Stimulated activated memory B cell treated with anti-CD40 and anti-IgM and Interleukin-4, amounts not matched to agents 10 μg/mL and 1 μg/mL and 100 μg/mL, for 72 hours (primary cell): ENCODE data around the gene CYP27B1.
"Not testable (repeated sequence)": the region's sequence is repeated elsewhere in the genome, so short reads cannot be mapped to it uniquely, and the experiment has no call there.

ENCODE experiments used
- ATAC-seq: fragments of 150-1000 bp; cut with Tn5 transposase; 2 replicates; pipeline ENCODE4 v1.10.0; 2021
- H3K27ac Mint-ChIP-seq: one replicate; pipeline ENCODE4 v1.8.0; 2022; ENCODE audit warnings: mild to moderate bottlenecking, mixed read lengths
- H3K27me3 Mint-ChIP-seq: one replicate; pipeline ENCODE4 v1.8.0; 2022; ENCODE audit warnings: mixed read lengths
- H3K36me3 Mint-ChIP-seq: one replicate; pipeline ENCODE4 v1.8.0; 2022; ENCODE audit warnings: mixed read lengths
- H3K4me1 Mint-ChIP-seq: one replicate; pipeline ENCODE4 v1.8.0; 2022; ENCODE audit warnings: mixed read lengths
- H3K4me3 Mint-ChIP-seq: one replicate; pipeline ENCODE4 v1.8.0; 2022; ENCODE audit warnings: mild to moderate bottlenecking, moderate library complexity, mixed read lengths
- H3K9me3 Mint-ChIP-seq: one replicate; pipeline ENCODE4 v1.8.0; 2022; ENCODE audit warnings: mixed read lengths

CYP27B1 gene

DNA sequence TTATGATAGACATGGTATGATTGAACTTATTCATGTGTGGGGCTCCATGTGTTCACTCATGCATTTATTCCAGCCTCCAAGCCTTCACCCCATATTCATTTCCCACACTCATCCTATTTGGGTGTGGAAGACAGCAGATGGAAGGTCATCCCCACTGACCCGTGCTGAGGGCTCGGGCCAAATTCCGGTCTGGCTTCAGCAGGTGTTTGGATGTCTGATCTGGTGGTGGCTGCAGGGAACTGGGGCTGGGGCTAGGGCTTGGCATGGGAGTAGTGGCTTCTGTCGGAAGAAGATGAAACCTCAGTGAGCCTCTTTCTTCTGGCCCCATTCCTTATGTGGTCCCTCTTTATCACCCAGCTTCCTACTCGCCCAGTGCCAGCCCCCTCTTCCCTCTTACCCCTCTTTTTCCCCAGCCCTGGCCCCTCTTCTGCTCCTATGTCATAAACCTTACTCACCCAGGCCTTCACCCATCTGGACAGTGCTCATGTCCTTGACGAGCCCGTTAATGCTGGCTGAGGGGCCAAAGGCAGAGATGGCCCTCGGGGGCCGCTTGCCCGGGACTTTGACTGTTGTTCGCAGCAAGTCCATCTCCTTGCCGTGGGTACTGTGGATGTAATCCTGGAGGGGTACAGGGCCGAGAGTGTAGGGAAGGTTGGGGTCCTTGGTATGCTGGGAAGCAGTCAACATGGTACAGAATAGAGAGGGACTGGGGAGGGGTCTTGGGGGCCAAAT lies 36.4 kb downstream of the CYP27B1 start:
- no peak for ATAC-seq
- H3K27ac Mint-ChIP-seq = no peak overlapping the region
- H3K9me3 Mint-ChIP-seq = no peaks in the 10 kb centered on the region
- peaks cover 8% of the 10 kb centered on the region for H3K4me1 Mint-ChIP-seq
- H3K4me3 Mint-ChIP-seq = no peak overlapping the region
- H3K36me3 Mint-ChIP-seq = peaks cover 75% of the 10 kb centered on the region
- H3K27me3 Mint-ChIP-seq = no peaks in the 10 kb centered on the region

DNA sequence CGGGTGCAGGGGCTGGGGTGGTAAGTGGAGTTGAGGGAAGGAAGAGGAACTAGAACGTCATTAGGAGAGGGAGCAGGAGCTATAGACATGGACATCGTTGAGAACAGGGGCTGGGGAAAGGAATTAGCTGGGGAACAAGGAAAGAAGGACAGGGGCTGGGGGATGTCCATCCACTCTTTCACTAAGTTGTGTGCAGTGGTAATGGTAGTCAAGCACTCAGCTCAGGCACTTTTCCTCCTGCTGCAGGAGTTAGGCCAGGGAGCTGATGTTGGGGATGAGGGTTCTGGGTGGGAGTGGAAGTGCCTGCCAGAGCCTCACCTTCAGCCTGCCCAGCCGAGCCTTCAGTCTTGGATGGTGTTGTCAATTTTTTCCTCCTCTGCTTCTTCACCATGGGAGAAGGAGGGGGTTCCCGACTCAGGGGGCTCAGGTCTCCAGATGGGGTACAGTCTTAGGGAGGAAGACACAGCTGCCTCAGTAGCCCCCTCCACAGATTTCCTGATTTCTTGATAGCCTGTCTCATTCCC lies 37.5 kb downstream of the CYP27B1 start:
- H3K4me3 Mint-ChIP-seq = no peak overlapping the region
- no peaks in the 10 kb centered on the region for H3K27me3 Mint-ChIP-seq
- peaks cover 70% of the 10 kb centered on the region for H3K36me3 Mint-ChIP-seq
- H3K27ac Mint-ChIP-seq = no peak overlapping the region
- H3K4me1 Mint-ChIP-seq = peaks cover 19% of the 10 kb centered on the region
- ATAC-seq = no peak
- no peaks in the 10 kb centered on the region for H3K9me3 Mint-ChIP-seq

DNA sequence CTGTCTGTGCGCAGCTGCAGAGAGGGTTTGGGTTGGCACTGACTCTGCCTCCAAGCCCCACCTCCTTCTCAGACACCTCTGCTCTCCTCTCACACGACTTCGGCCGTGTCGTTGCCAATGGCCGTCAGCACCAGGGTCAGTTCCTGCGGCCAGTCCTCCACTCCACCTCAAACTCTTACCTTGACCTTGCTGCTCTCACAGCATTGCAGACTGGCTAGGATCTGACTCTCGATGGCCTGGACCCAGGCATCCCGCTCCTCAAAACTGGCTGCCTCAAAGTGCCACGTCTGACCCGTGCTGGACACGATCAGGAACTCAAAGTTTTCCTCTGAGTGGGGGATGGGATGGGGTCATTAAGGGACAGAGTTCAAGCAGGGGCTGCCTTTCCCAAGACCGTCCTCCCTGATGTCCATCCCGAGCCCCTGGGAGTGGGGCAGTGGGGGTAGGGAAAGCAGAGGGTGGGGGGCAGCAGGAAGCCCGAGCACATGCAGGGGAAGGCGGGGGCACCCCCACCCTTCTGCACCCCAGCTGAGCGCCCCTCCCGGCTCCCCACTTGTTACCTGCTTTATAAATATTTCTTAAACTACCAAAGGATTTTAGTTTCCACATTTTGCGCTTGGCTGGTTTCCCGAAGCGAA lies 39.0 kb downstream of the CYP27B1 start:
- Mint-ChIP-seq H3K4me1 (peaks cover 26% of the 10 kb centered on the region), H3K27ac (no peak overlapping the region), H3K9me3 (no peaks in the 10 kb centered on the region), H3K4me3 (no peak overlapping the region), H3K27me3 (no peaks in the 10 kb centered on the region), H3K36me3 (peaks cover 57% of the 10 kb centered on the region)
- no peak for ATAC-seq

DNA sequence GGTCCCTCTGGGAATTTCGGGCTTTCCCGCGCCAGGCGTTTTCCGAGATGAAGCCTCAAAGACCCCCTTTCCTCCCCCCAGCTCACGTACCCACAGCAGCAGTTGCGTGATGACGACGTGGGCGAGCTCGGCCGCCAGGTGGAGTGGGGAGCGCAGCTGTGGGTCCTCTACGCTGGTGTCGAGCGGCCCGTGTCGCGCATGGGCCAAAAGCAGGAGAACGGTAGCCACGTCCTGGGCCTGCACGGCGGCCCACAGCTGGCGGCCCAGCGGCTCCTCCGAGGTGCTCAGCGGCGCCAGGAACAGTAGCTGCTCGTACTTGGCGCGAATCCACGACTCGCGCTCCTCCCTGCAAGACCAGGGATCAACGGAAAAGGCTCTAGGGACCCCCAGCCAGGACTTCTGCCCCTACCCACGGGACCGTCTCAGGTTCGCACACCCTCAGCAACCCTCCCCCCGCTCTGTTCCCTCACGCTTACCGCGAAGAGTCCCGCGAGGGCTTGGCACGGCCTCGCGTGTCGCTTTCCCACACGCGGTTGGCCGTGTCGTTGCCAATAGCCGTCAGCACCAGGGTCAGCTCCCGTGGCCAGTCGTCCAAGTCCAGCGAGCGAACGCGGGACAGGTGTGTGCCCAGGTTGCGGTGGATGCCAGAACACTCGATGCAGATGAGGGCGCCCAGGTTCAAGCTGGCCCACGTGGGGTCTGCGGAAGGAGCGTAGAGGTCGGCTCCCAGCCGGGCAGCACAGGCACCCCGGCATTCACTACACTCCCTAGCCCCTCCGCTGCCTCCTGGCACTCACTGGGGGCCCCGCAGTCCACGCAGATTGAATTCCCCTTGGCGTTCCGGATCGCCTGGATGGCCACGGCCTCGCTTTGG lies 39.8 kb downstream of the CYP27B1 start:
- peaks cover 26% of the 10 kb centered on the region for H3K4me1 Mint-ChIP-seq
- no peak overlapping the region for H3K4me3 Mint-ChIP-seq
- H3K9me3 Mint-ChIP-seq = no peaks in the 10 kb centered on the region
- H3K27me3 Mint-ChIP-seq = no peaks in the 10 kb centered on the region
- no peak overlapping the region for H3K27ac Mint-ChIP-seq
- H3K36me3 Mint-ChIP-seq = peaks cover 51% of the 10 kb centered on the region
- no peak for ATAC-seq

DNA sequence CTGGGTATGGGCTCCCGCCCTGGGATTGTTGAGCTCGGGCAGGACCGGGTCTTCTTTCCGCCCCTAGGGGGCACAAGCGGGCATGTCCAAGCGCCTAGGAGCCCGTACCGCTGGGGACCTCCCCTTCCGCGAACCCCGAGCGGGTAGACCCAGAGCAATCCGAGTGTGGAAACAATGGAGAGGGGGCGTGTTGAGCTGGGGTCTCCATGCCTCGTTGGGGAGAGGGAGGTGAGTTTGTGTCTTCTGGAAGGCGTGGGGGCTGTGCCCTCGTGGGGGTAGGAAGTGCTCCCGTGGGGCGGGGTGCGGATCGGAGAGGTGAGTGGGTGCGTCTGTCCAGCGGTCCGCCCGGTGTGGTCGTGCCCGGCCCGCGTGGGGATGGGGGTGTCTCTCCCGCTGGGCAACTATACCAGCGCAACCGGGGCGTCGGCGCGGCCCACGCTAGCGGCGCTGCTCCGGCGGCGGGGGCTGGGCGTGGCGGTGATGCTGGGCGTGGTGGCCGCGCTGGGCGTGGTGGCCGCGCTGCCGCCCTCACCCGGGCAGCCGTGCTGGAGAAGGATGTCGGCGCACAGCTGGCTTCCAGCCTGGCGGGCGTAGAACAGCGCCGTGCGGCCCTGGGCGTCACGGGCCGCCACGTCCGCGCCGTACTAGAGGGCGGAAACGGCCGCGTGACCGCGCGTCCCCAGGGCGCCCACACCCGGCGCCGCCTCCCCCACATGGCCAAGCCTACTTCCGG lies 40.6 kb downstream of the CYP27B1 start:
- H3K36me3 Mint-ChIP-seq = peaks cover 50% of the 10 kb centered on the region
- ATAC-seq = peak; percentile 72
- H3K27ac Mint-ChIP-seq = peak overlapping the region; percentile 69
- no peaks in the 10 kb centered on the region for H3K9me3 Mint-ChIP-seq
- peak overlapping the region; percentile 75 for H3K4me3 Mint-ChIP-seq
- no peaks in the 10 kb centered on the region for H3K27me3 Mint-ChIP-seq
- H3K4me1 Mint-ChIP-seq = peaks cover 26% of the 10 kb centered on the region

DNA sequence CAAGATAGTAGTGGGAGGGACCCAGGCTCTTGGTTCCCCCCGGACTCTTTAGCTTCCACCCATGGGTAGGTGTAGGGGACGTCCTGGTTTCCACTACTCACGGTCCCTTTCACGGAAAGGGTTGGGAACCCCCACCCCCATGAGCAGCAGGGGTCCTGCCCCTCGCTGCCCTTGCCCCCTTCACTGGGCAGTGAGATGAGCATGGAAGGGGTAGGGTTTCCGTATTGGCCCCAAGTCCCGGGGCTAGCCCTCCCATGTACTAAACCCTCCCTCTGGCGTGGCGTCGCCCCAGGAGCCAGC lies 41.1 kb downstream of the CYP27B1 start:
- ATAC-seq = no peak
- Mint-ChIP-seq H3K36me3 (peaks cover 50% of the 10 kb centered on the region), H3K9me3 (no peaks in the 10 kb centered on the region), H3K4me3 (peak overlapping the region; percentile 75), H3K4me1 (peaks cover 26% of the 10 kb centered on the region), H3K27me3 (no peaks in the 10 kb centered on the region), H3K27ac (peak overlapping the region; percentile 69)

DNA sequence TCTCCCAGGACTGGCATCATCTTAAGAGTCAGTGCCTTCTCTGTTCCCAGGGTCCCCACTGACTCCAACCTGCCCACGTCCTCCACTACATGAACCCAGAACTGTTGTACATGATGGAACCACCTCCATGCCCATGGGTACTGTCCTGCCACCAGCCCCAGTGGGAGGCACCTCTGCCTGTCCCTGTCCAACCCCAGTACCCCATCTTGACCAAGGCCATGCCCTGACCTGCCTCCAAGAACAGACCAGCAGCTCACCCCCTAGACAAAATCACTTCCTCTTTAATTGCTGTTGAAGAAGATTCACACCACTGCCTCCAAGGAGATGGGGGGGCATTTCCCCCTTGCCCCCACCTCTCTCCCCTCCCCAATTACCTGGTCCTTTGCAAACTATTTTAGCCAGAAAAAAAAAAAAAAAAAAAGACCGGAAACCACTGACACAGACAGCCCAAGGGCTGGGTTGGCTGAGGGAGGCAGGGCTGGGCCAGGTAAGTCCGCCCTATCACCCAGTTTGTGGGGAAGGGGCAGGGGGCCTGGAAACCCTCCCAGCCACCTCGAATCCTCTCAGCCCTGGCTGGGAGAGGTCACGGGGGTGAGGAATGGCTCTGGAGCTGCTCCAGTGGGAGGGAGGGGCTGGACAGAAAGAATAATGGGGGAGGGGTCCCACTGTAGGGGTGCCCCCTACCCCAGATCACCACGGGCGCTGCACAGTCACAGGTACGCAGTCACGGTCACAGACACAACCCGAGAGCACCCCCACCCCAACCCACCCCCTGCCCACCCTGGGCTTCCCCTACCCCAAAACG lies 41.7 kb downstream of the CYP27B1 start:
- Mint-ChIP-seq H3K36me3 (peaks cover 52% of the 10 kb centered on the region), H3K27me3 (no peaks in the 10 kb centered on the region), H3K9me3 (no peaks in the 10 kb centered on the region), H3K4me1 (peaks cover 26% of the 10 kb centered on the region), H3K4me3 (peak overlapping the region; percentile 40), H3K27ac (peak overlapping the region; percentile 69)
- ATAC-seq = peak; percentile 28

DNA sequence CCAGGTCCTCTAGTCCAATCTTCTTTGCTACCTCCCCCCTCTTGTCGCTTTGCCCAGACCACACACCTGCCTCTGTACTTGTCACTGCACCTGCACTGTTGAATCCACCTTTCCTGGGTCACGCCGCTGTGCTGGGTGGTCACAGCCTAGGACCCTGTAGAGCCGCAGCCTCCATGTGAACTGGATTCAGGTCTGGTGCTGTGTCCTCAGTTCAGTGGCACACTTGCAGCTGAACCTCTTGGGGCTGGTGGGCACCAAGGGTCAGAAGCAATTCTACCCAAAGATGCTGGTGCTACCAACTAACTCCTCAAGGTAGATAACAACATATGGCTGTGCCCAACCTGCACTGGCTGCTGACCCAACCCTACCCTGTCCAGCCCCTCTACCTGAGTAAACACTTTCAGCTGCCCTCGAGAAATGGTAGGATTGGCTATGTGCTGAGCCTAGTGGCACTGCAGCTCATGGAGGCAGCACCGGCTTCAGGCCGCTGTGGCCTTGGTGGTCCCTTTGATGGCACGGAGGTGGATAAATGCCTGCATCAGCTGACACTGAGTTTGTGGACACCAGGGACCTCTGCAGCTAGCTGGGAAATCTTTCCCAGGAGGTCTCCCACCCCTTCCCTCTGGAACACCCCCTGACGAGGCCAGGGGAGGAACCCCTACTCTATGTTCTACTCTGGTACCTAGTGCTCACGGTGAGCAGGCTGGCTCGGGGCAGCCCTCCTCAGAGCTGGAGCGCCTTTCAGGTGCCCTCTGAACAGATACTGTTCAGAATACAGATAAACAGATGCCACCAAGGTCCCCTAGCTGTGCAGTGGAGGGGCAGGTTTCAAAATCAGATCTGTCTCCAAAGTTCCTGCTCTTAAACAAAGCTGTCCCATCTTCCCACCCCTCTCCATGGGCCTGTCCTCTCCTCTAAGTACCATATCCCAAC lies 42.6 kb downstream of the CYP27B1 start:
- no peak for ATAC-seq
- peak overlapping the region; percentile 38 for H3K27ac Mint-ChIP-seq
- H3K4me3 Mint-ChIP-seq = no peak overlapping the region
- no peaks in the 10 kb centered on the region for H3K27me3 Mint-ChIP-seq
- H3K4me1 Mint-ChIP-seq = peaks cover 26% of the 10 kb centered on the region
- H3K9me3 Mint-ChIP-seq = no peaks in the 10 kb centered on the region
- H3K36me3 Mint-ChIP-seq = peaks cover 58% of the 10 kb centered on the region

DNA sequence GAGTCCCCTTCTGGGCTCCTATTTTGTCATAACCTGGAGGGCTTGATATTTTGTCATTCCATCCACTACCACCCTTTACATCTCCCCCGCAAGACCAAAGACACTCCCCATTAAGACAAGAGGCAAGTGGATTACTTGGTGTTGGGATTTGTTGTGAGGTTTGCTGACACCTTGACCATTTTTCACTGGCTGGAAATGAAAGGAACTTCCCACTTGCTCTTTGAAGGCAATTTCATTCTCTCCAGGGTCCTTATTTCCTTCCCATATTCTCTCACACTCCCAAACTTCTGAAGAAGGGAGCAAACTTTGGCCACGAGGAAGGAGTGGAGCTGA lies 43.3 kb downstream of the CYP27B1 start:
- Mint-ChIP-seq H3K27ac (peak overlapping the region; percentile 38), H3K36me3 (peaks cover 60% of the 10 kb centered on the region), H3K4me1 (peaks cover 26% of the 10 kb centered on the region), H3K9me3 (no peaks in the 10 kb centered on the region), H3K27me3 (no peaks in the 10 kb centered on the region), H3K4me3 (no peak overlapping the region)
- no peak for ATAC-seq

DNA sequence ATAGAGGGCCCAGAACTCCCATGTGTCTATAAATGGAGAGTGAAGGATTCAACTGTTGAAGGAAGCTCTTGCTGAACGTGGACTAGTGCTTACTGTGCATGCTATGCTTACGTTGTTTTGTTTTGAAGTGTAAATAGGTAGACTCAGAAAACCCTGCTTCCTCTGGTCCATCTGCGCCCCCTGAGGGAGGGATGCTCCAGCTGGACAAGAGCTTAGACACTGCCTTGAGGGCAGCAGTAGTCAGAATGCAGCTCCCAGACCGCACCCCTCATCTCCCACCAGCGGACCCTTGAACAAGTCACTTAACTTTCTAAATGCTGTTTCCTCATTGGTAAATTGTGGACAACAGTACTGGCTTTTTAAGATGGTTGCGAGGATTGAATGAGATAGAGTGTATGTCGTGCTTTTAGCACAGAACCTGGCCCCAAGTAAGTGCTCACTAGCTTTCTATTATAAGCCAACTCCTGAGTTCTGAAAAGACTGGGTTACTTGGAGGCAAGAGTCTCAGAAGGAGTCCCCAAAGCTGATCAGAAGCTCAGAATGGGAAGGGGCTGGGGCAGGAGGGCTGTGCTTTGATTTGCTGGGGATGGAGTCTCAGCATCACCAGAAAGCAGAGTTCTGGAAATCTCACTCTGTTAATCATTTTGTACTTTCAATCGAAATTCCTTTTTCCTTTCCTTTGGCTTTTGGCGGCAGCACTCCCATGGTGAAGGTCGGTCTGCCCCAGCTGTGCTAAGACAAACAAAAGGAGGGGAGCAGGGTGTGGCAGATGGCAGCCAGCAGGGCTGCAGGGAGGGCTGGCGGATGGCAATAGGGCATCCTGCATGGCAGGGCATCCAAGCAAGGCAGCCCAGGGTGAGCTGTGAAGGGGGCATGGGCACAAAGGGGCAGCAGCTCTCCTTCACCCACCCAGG lies 43.9 kb downstream of the CYP27B1 start:
- Mint-ChIP-seq H3K4me1 (peaks cover 26% of the 10 kb centered on the region), H3K4me3 (no peak overlapping the region), H3K27me3 (no peaks in the 10 kb centered on the region), H3K27ac (peak overlapping the region; percentile 38), H3K36me3 (peaks cover 60% of the 10 kb centered on the region), H3K9me3 (no peaks in the 10 kb centered on the region)
- ATAC-seq = no peak

DNA sequence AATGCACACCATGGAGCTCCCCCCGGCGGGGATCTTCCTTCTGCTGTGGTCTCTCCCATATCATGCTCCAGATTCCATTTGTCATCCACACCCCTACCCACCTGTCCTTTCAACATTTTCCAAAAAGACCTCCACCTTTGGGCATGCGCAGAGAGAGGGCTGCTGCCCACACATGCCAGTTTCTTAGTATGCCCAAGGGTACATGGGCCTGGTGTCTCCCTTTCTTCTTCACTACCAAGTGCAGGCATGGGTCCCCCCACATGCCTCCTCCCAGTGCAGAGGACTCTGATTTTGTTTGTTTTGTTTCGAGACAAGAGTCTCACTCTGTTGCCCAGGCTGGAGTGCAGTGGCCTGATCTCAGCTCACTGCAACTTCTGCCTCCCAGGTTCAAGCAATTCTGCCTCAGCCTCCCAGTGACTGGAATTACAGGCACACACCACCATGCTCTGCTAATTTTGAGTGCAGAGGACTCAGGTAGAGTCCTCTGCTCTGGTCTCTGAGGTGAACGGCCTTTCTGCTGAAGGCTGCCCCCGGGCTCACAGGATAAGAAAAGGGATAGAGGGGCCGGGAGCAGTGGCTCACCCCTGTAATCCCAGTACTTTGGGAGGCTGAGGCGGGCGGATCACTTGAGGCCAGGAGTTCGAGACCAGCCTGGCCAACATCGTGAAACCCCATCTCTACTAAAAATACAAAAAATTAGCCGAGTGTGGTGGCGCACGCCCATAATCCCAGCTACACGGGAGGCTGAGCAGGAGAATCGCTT lies 44.9 kb downstream of the CYP27B1 start:
- peaks cover 26% of the 10 kb centered on the region for H3K4me1 Mint-ChIP-seq
- H3K27ac Mint-ChIP-seq, ATAC-seq, H3K27me3 Mint-ChIP-seq, H3K4me3 Mint-ChIP-seq, H3K9me3 Mint-ChIP-seq: not testable (repeated sequence)
- H3K36me3 Mint-ChIP-seq = peaks cover 57% of the 10 kb centered on the region
